LNCaP clone FGC (cell line): ENCODE data around the gene HS3ST4.

ENCODE experiments used
- DNase-seq: peaks from one replicate; pipeline ENCODE4 v3.0.0-alpha.2; 2011; ENCODE audit warnings: low read depth
- H3K4me3 ChIP-seq: 2 replicates; pipeline ENCODE4 v1.5.1; 2011; ENCODE audit warnings: mild to moderate bottlenecking, low read depth, low read length, control low read depth
- TF ChIP-seq, protein P1 (sequence below): IDR thresholded peaks from 2 replicates; pipeline ENCODE4 v1.5.1; 2012; ENCODE audit warnings: mild to moderate bottlenecking; ENCODE audit not compliant: control insufficient read depth, insufficient read depth; ENCODE audit errors: extremely low read depth

Gene HS3ST4

GRCh38 chr16:25834101-25834500 is 142.3 kb downstream of the HS3ST4 start:
- H3K4me3 ChIP-seq = no peak overlapping the region
- DNase-seq = no peak
- TF ChIP-seq, protein P1, sequence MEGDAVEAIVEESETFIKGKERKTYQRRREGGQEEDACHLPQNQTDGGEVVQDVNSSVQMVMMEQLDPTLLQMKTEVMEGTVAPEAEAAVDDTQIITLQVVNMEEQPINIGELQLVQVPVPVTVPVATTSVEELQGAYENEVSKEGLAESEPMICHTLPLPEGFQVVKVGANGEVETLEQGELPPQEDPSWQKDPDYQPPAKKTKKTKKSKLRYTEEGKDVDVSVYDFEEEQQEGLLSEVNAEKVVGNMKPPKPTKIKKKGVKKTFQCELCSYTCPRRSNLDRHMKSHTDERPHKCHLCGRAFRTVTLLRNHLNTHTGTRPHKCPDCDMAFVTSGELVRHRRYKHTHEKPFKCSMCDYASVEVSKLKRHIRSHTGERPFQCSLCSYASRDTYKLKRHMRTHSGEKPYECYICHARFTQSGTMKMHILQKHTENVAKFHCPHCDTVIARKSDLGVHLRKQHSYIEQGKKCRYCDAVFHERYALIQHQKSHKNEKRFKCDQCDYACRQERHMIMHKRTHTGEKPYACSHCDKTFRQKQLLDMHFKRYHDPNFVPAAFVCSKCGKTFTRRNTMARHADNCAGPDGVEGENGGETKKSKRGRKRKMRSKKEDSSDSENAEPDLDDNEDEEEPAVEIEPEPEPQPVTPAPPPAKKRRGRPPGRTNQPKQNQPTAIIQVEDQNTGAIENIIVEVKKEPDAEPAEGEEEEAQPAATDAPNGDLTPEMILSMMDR = no peak

GRCh38 chr16:25835126-25835525 is 143.4 kb downstream of the HS3ST4 start:
- DNase-seq = no peak
- TF ChIP-seq, protein P1 = no peak
- H3K4me3 ChIP-seq = no peak overlapping the region

- TF ChIP-seq, protein P1 = peak; percentile 68
- DNase-seq = peak; percentile 15
- H3K4me3 ChIP-seq = no peak overlapping the region
Measured at GRCh38 chr16:25838724-25839186, 147.0 kb downstream of the HS3ST4 start.

- TF ChIP-seq, protein P1 = no peak
Measured at GRCh38 chr16:25841761-25842160, 150.0 kb downstream of the HS3ST4 start.

DNA sequence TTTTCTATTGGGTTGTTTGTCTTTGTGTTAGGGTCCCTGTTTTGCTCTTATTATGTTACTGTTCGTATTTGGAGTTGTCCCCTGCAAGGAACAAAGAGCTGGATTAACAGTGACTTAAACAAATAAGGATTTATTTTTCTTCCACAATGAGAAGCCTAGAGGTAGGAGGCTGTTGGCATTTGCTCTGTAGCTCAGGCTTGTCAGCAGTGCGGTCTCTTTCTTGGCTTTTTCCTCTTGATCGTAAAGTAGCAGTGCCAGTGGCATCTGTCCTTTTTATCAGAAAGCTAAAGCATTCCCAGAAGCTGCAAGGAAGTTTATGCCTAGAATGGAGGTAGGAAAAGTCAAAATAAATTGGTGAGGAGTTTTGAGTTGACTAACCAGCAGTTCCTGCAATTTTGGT is 154.1 kb downstream of the HS3ST4 start:
- TF ChIP-seq, protein P1 = no peak
- H3K4me3 ChIP-seq = no peak overlapping the region
- no peak for DNase-seq

More at GRCh38 chr16:25841761-25842160, 150.0 kb downstream of the HS3ST4 start:
- no peak overlapping the region for H3K4me3 ChIP-seq
- DNase-seq = no peak

DNA sequence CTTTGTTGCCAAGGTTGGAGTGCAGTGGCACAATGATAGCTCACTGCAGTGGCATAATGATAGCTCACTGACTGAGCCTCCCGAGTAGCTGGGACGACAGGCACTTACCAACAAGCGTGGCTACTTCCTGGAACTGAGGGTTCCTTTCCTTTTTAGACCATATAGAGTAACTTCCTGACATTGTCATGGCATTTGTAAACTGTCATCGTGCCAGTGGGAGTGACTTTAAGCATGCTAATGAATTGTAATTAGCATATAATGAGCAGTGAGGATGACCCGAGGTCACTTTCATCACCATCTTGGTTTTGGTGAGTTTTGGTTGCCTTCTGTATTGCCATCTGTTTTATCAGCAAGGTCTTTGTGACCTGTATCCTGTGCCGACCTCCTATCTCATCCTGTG is 162.4 kb downstream of the HS3ST4 start:
- no peak for DNase-seq
- TF ChIP-seq, protein P1 = no peak
- H3K4me3 ChIP-seq = no peak overlapping the region

DNA sequence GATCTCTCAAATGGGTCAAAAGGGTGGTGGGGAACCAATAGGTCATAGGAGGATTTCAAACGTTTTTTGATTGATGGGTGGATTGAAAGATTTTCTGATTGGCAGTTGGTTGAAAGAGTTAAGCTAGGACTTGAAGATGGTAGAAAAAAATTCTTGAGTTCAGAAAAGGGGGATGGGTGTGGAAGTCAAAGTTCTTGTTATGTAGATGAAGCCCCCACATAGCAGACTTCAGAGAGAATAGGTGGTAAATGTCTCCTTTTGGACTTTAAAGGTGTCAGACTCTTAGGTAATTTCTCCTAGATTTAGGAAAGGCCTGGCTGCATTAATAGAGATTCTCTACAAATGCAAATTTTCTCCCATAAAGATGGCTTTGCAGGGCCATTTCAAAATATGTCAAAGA is 163.3 kb downstream of the HS3ST4 start:
- no peak for DNase-seq
- H3K4me3 ChIP-seq = no peak overlapping the region
- TF ChIP-seq, protein P1 = no peak
